T follicular helper cell (primary cell): ENCODE results near the gene DLX2.
A peak's percentile ranks its signal among the peaks of the same experiment; 100 is the strongest.

Experiments
- DNase-seq: peaks from one replicate; pipeline ENCODE4 v3.0.0-alpha.2; 2020; ENCODE audit warnings: low read depth

DLX2 gene

GRCh38 chr2:172094294-172095145 lies 8.2 kb downstream of the DLX2 start:
- no peak for DNase-seq

- no peak for DNase-seq
Observed at GRCh38 chr2:172093416-172094293, 9.0 kb downstream of the DLX2 start.

GRCh38 chr2:172092716-172093415 lies 9.8 kb downstream of the DLX2 start:
- DNase-seq: no peak

- DNase-seq: no peak
Observed at GRCh38 chr2:172091761-172092566, 10.7 kb downstream of the DLX2 start.

GRCh38 chr2:172091000-172091641 lies 11.6 kb downstream of the DLX2 start:
- no peak for DNase-seq

- DNase-seq: no peak
Observed at GRCh38 chr2:172090044-172090961, 12.4 kb downstream of the DLX2 start.

- DNase-seq: no peak
Observed at GRCh38 chr2:172089633-172090032, 13.1 kb downstream of the DLX2 start.

GRCh38 chr2:172089005-172089504 lies 13.6 kb downstream of the DLX2 start:
- no peak for DNase-seq

GRCh38 chr2:172088245-172089004 lies 14.3 kb downstream of the DLX2 start:
- DNase-seq: no peak

- DNase-seq: no peak
Observed at GRCh38 chr2:172087780-172088244, 14.9 kb downstream of the DLX2 start.

GRCh38 chr2:172087207-172087779 lies 15.4 kb downstream of the DLX2 start:
- no peak for DNase-seq

- peak; percentile 53 for DNase-seq
Observed at GRCh38 chr2:172086241-172087206, 16.2 kb downstream of the DLX2 start.

- no peak for DNase-seq
Observed at GRCh38 chr2:172085460-172086159, 17.1 kb downstream of the DLX2 start, which contains the start of gene DLX1. Gene DLX1, plus strand, starts transcription at chr2:172085507. Its CDS starts 171 bp downstream, at chr2:172085678.

GRCh38 chr2:172084645-172085459 lies 17.8 kb downstream of the DLX2 start:
- no peak for DNase-seq

GRCh38 chr2:172084395-172084644 lies 18.4 kb downstream of the DLX2 start:
- DNase-seq: no peak
